Small intestine (tissue), 7 donors: Measurements from ENCODE around the gene PDE3A. TPM values are rescaled to one million over a fixed set of nuclear protein-coding genes. Genes with fewer than 3 reads are reported as not detected.

Experiments used
- DNase-seq, 2 donors: peaks; one replicate each; pipeline versions ENCODE4 v3.0.0 to v3.0.0-alpha.2; 2013
- FAIRE-seq: peaks from 2 replicates; lab custom pipeline; 2012; peaks lifted over from hg19 to GRCh38; lab: Jason Lieb, UNC
- H3K27ac ChIP-seq, 3 donors: one replicate each; pipeline ENCODE4 v1.5.1; 2013; ENCODE audit warnings: low read length in 2 of 3, mild to moderate bottlenecking in 2 of 3, control low read depth in 1 of 3, inconsistent platforms in 1 of 3, low read depth in 1 of 3, moderate library complexity in 1 of 3
- H3K27me3 ChIP-seq, 3 donors: one replicate each; pipeline ENCODE4 v1.6.1; 2013; ENCODE audit warnings: low read length in 3 of 3, inconsistent platforms in 1 of 3; ENCODE audit not compliant: control insufficient read depth in 3 of 3, insufficient read depth in 3 of 3
- H3K36me3 ChIP-seq, 3 donors: one replicate each; pipeline ENCODE4 v1.6.1; 2013; ENCODE audit warnings: low read length in 3 of 3, inconsistent platforms in 1 of 3, low read depth in 1 of 3, mild to moderate bottlenecking in 1 of 3, moderate library complexity in 1 of 3; ENCODE audit not compliant: control insufficient read depth in 3 of 3, insufficient read depth in 2 of 3
- H3K4me1 ChIP-seq, 3 donors: one replicate each; pipeline ENCODE4 v1.6.1; 2013; ENCODE audit warnings: low read length in 2 of 3, inconsistent platforms in 1 of 3, low read depth in 1 of 3, mild to moderate bottlenecking in 1 of 3, moderate library complexity in 1 of 3; ENCODE audit not compliant: control insufficient read depth in 3 of 3, insufficient read depth in 2 of 3
- H3K4me3 ChIP-seq, 3 donors: one replicate each; pipeline ENCODE4 v1.5.1; 2013; ENCODE audit warnings: low read length in 3 of 3, control low read depth in 1 of 3, inconsistent platforms in 1 of 3, low read depth in 1 of 3, mild to moderate bottlenecking in 1 of 3, moderate library complexity in 1 of 3
- H3K9me3 ChIP-seq, 2 donors: one replicate each; pipeline ENCODE4 v1.6.1; 2013; ENCODE audit warnings: low read depth in 1 of 2, low read length in 1 of 2; ENCODE audit not compliant: control insufficient read depth in 2 of 2, insufficient read depth in 1 of 2
- WGBS, 3 donors: extraction: QIAGEN DNeasy Blood & Tissue Kit; methylation state at CpG; one replicate each; pipeline ENCODE4 v1.1.7; 2013; 5-methylcytosine and 5-hydroxymethylcytosine counted together
- polyA plus RNA-seq, 4 donors: library from polyadenylated mRNA; stranded (reverse) in 3 of 4; unstranded in 1 of 4; fragments of 200-250 nt in 3 of 4; fragments of 120-200 nt in 1 of 4; gene quantifications; one replicate each; pipeline versions ENCODE4 v1.2.1 to v1.2.3, GENCODE V29; 2013
- donor health status: healthy with polysubstance abuse.
- donor health status: control.
- donor health status: control.
- donor health status: Bipolar disorder and iron deficiency.
- donor health status: healthy.

The PDE3A gene
- polyA plus RNA-seq, 4 donors: 2.4 to 79.4 (median 6.6) TPM

DNA sequence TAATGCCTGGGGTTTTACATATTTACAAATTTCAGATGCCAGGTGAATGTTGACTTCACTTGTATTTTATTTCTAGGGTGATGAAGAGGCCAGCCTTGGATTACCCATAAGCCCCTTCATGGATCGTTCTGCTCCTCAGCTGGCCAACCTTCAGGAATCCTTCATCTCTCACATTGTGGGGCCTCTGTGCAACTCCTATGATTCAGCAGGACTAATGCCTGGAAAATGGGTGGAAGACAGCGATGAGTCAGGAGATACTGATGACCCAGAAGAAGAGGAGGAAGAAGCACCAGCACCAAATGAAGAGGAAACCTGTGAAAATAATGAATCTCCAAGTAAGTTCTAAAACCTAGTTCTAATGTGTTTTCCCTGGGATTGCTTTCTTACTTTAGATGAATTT lies 285.5 kb downstream of the PDE3A start:
- peaks cover 0 to 20% (median 9%) of the 10 kb centered on the region in 3 donors for H3K36me3 ChIP-seq
- WGBS, 3 donors: 91 to 100% (median 95%) methylated on average over 2 of the region's 2 CpGs
- no peak for FAIRE-seq

DNA sequence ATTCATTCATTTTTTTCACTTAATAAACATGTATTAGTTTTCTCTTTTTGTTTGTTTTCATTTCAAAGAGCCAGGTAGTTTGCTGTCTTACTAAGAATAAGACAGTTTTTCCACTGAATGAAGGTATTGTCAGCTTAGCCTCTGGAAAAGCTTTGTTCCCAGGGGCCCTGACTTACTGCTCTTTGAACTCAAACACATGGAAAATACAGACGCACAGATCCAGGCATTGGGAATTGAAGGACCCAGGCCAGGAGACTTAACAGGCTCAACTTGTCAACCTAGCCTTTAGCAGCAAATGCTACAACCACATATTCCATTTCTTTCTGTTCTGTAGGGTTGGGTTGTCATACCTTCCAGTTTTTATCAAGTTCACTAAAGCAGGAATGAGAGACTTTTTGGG lies 288.3 kb downstream of the PDE3A start:
- no peak overlapping the region for H3K27ac ChIP-seq
- no peaks in the 10 kb centered on the region for H3K27me3 ChIP-seq
- WGBS, 3 donors: 38 to 93% (median 66%) methylated on average over 1 of the region's 1 CpG
- H3K4me1 ChIP-seq: no peaks in the 10 kb centered on the region
- peaks cover 0 to 23% of the 10 kb centered on the region in 2 donors for H3K9me3 ChIP-seq
- DNase-seq (no peak), FAIRE-seq (no peak)
- peaks cover 3 to 20% (median 18%) of the 10 kb centered on the region in 3 donors for H3K36me3 ChIP-seq
- H3K4me3 ChIP-seq: no peak overlapping the region

More for the DNA sequence above, 285.5 kb downstream of the PDE3A start:
- H3K27me3 ChIP-seq: no peaks in the 10 kb centered on the region
- no peak for DNase-seq
- H3K4me3 ChIP-seq: no peak overlapping the region
- no peaks in the 10 kb centered on the region for H3K9me3 ChIP-seq
- H3K4me1 ChIP-seq: no peaks in the 10 kb centered on the region
- no peak overlapping the region for H3K27ac ChIP-seq

DNA sequence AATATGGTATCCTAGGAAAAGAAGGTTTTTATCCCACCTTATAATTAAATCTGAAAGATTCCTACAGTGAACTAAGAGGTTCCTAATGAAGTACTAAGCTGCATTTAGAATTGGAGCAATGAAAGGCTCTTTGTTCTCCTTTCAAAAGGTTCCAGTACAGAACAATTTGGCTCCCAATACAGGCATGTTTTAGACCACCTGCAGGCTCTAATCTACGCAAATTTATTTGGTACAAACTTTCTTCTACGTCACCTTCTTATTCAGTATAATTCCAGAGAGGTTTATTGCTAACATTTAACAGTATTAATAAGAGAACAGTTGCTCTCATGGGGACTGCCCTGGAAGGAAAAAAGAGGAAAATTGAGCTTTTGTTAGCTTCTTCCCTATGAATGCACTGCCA lies 289.2 kb downstream of the PDE3A start:
- FAIRE-seq: no peak
- WGBS, 3 donors: 85 to 89% (median 86%) methylated on average over 2 of the region's 2 CpGs

DNA sequence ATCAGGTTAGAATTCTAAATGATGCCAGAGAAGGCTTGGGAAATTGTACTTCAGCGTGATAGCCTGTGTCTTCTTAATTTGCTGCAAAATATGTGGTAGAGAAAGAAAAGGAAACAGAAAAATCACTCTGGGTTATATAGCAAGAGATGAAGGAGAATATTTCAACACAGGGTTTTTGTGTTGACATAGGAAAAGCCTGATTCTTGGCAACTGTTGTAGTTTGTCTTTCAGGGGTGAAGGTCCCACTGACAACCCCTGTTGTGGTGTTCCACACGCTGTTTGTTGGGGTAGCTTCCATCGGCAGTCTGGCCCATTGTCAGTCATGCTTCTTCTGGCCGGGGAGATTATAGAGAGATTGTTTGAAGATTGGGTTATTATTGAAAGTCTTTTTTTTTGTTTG lies 313.0 kb downstream of the PDE3A start:
- H3K27me3 ChIP-seq: no peaks in the 10 kb centered on the region
- FAIRE-seq: no peak
- H3K4me1 ChIP-seq: no peaks in the 10 kb centered on the region
- peaks cover 3 to 22% (median 6%) of the 10 kb centered on the region in 3 donors for H3K36me3 ChIP-seq
- no peak for DNase-seq
- peaks cover 0 to 15% of the 10 kb centered on the region in 2 donors for H3K9me3 ChIP-seq
- WGBS, 3 donors: 75 to 94% (median 82%) methylated on average over 4 of the region's 4 CpGs
- H3K4me3 ChIP-seq: no peak overlapping the region
- no peak overlapping the region for H3K27ac ChIP-seq

More for the DNA sequence above, 289.2 kb downstream of the PDE3A start:
- no peak for DNase-seq
- H3K4me3 ChIP-seq: no peak overlapping the region
- no peaks in the 10 kb centered on the region for H3K4me1 ChIP-seq
- no peak overlapping the region for H3K27ac ChIP-seq
- H3K36me3 ChIP-seq: peaks cover 3 to 26% (median 21%) of the 10 kb centered on the region in 3 donors
- no peaks in the 10 kb centered on the region for H3K27me3 ChIP-seq
- peaks cover 0 to 31% of the 10 kb centered on the region in 2 donors for H3K9me3 ChIP-seq

DNA sequence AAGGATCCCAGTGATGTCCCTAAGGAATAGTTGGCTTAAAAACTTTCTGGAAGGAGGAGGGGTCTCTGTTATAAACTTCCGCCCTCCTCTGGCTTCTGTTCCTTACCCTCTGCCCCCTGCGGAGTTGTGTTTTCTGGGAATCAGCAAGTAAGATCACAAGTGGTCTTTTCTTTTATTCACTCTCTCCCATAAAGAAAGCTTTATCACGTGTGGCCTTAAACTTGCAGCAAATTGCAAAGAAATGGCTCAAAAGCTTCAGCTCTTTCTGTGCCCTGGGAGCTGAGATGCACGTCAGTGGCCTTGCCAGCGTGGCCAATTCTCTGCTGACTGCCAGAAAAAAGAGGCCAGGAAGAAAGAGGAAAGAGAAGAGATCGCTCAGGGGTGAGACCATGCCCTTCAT lies 326.9 kb downstream of the PDE3A start, which contains the start of gene SLCO1C1:
Gene SLCO1C1 (plus strand): TSS at position 101 of the 400 bp plus-strand sequence. CDS start 4,245 bp downstream, outside the sequence.
- Histone ChIP-seq H3K27me3 (no peaks in the 10 kb centered on the region), H3K4me3 (no peak within 1 kb of the TSS), H3K4me1 (no peaks in the 10 kb centered on the region), H3K36me3 (no peaks in the 10 kb centered on the region), H3K9me3 (no peaks in the 10 kb centered on the region), H3K27ac (peak within 1 kb of the TSS in 1 of 3 donors; percentile 18)
- FAIRE-seq (no peak), DNase-seq (no peak)
- WGBS, 3 donors: 50 to 79% (median 70%) methylated on average over 6 of the region's 6 CpGs

DNA sequence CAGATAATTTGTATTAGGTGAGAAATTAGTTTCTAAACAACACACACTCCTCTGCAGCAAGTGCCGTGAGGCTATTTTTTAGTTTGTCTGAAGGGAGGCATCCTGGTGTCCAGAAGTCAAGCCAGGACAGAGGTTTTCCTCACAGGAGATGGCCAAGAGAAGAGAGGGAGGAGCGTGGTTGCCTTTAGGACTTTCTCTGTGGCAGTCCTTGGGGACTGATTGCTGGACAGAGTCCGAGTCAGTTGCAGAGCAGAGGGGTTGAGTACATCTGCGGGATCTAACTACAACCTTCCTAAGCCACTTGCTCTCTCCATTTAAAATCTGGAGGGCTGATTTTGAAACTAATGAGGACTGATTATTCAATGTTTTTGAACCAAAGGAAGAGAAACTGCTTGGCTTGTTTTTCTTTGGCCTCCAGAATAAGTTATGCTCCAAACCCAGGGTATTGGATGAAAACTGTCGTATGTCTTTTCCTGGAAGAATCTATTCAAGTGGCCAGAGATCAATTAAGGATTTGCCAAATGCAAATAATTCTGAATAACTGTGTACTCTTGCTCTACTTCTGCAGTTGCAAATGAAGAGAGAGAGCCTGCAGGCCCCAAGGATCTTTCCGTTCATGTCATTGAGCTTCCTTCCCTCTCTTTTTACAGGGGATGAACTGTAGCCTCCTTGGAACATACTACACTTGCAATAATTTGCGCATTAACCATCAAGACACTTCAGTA lies 328.0 kb downstream of the PDE3A start:
- 61 to 81% (median 78%) methylated on average over 7 of the region's 7 CpGs for WGBS, 3 donors
- Histone ChIP-seq H3K4me3 (no peak overlapping the region), H3K4me1 (no peaks in the 10 kb centered on the region), H3K27ac (no peak overlapping the region), H3K9me3 (no peaks in the 10 kb centered on the region), H3K27me3 (no peaks in the 10 kb centered on the region), H3K36me3 (no peaks in the 10 kb centered on the region)
- FAIRE-seq (no peak), DNase-seq (no peak)

DNA sequence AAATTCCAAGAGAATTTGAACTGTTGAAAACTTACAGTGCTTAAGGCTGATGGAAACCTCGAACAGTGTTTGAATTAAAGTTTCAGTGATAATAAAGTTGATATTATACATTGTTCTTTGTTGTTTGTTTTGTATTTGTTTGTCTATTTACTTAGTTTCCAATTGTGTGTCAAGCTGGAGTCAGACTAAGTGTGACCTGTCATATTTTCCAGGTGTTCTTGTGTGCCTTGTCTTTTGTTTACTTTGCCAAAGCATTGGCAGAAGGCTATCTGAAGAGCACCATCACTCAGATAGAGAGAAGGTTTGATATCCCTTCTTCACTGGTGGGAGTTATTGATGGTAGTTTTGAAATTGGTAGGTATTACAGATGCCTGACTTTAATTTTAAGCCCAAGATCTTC lies 332.8 kb downstream of the PDE3A start:
- no peaks in the 10 kb centered on the region for H3K27me3 ChIP-seq
- no peaks in the 10 kb centered on the region for H3K36me3 ChIP-seq
- no peak overlapping the region for H3K27ac ChIP-seq
- H3K4me1 ChIP-seq: no peaks in the 10 kb centered on the region
- no peak for DNase-seq
- FAIRE-seq: no peak
- H3K4me3 ChIP-seq: no peak overlapping the region
- 66 to 88% (median 73%) methylated on average over 1 of the region's 1 CpG for WGBS, 3 donors
- H3K9me3 ChIP-seq: no peaks in the 10 kb centered on the region

DNA sequence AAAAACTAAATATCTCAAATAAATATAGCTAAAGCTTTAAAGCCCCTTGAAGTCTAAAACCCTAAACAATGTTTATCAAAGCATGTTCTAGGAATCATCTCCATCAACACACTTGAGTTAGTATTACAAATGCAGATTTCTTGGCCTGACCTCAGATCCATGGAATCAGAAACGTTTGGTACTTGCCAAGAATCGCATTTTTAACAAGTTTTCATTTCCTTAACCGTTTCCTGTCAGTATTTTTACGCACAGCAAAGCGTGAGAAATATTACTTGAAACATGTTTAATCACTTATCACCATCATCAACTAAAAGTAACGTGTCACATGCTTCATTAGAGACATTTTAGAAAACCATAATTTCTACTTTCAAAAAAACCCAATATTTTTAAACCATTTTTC lies 336.5 kb downstream of the PDE3A start:
- Histone ChIP-seq H3K9me3 (no peaks in the 10 kb centered on the region), H3K27me3 (no peaks in the 10 kb centered on the region), H3K36me3 (no peaks in the 10 kb centered on the region), H3K4me3 (no peak overlapping the region), H3K4me1 (no peaks in the 10 kb centered on the region), H3K27ac (no peak overlapping the region)
- DNase-seq (no peak), FAIRE-seq (no peak)
- WGBS, 3 donors: 53 to 67% (median 57%) methylated on average over 6 of the region's 6 CpGs
